Thoracic aorta (tissue), 2 donors: ENCODE measurements around the gene HOXC6. TPM values are rescaled to one million over a fixed set of nuclear protein-coding genes. Genes with fewer than 3 reads are reported as not detected.

ENCODE experiments used
- ATAC-seq: fragments of 150-250 bp; one replicate; pipeline ENCODE4 v1.8.0; 2017; ENCODE audit warnings: low read depth; ENCODE audit not compliant: insufficient number of reproducible peaks, low FRiP score
- DNase-seq: peaks from one replicate; pipeline ENCODE4 v3.0.0-alpha.2; 2020; ENCODE audit warnings: low spot score
- H3K27ac ChIP-seq, 2 donors: fragments of 200-600 bp; sonication (generic); 1 replicate in 1 of 2; 2 replicates in 1 of 2; pipeline ENCODE4 v1.5.1; 2016; ENCODE audit warnings: mild to moderate bottlenecking in 2 of 2, moderate library complexity in 2 of 2
- H3K27me3 ChIP-seq: fragments of 200-600 bp; sonication (generic); replicated peaks from 2 replicates; pipeline ENCODE4 v1.6.0; 2016; ENCODE audit warnings: mild to moderate bottlenecking; ENCODE audit not compliant: insufficient read depth
- H3K36me3 ChIP-seq: fragments of 200-600 bp; sonication (generic); one replicate; pipeline ENCODE4 v1.5.1; 2016
- H3K4me1 ChIP-seq, 2 donors: fragments of 200-600 bp; sonication (generic); 1 replicate in 1 of 2; 2 replicates in 1 of 2; pipeline versions ENCODE4 v1.5.1 to v1.6.0; 2016; ENCODE audit warnings: low read depth in 2 of 2, mild to moderate bottlenecking in 1 of 2; ENCODE audit not compliant: control insufficient read depth in 1 of 2
- H3K4me3 ChIP-seq: fragments of 200-600 bp; sonication (generic); 2 replicates; pipeline ENCODE4 v1.5.1; 2016; ENCODE audit warnings: mild to moderate bottlenecking
- H3K9me3 ChIP-seq: fragments of 200-600 bp; sonication (generic); 2 replicates; pipeline ENCODE4 v1.5.1; 2016
- total RNA-seq, 2 donors: library from RNA; depleted of rRNA; stranded (reverse); fragments of >200 nt; gene quantifications; one replicate each; pipeline versions ENCODE4 v1.1.0 to v1.2.3, GENCODE V29; 2016
- TF ChIP-seq, protein P1 (sequence below): fragments of 200-600 bp; sonication (generic); IDR thresholded peaks from one replicate; pipeline ENCODE4 v1.5.1; 2019; ENCODE audit warnings: antibody characterized with exemption

Gene HOXC6
- total RNA-seq, 2 donors from 2014 or later, result not detected

DNA sequence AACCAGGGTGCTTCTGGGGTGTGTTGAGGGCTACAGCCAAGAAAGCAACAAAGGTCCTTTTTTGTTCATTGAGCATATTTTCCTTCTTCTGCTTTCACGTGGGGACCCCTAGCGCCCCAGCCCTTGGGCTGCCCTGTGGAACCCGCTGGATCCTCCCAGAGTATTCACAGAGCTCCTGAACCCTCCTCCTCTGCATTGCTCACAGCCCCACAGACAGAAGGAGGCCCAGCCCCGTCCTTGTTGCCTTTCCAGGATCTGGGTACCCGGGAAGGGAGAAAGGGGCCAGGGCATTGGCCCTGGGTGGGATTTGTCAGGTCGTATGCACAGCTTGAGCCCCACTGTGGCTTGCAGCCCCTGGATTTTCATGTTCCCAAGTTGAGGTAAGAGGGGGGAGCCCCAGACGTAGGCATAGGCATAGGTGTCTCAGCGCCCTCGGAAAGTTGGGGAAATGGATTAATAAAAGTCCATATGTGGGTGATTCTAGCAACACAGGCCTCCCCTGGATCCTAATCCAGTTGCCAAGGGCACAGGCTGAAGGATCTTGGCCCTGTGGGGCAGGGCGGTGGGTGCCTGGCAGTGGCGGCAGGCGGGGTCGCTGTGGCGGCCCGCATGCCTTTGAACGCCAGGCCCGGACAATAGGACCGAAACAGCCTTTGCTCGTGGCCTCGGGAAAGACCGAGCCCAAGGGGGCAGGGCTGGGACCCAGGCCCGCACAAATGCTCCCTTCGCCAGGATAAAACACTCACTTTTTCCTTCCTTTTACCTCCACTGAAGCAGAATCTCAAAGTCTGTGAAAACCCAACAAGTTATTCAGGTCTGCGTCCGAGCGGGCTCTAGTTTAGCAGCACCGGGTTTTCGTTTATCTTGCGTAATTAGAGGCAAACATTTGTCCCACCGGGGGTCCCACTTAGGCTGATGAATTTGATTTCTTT lies 46.3 kb upstream of the HOXC6 start:
- H3K36me3 ChIP-seq, result no peaks in the 10 kb centered on the region
- no peak overlapping the region for H3K27ac ChIP-seq
- H3K4me1 ChIP-seq, result peaks cover 15 to 18% of the 10 kb centered on the region in 2 donors
- TF ChIP-seq, protein P1, sequence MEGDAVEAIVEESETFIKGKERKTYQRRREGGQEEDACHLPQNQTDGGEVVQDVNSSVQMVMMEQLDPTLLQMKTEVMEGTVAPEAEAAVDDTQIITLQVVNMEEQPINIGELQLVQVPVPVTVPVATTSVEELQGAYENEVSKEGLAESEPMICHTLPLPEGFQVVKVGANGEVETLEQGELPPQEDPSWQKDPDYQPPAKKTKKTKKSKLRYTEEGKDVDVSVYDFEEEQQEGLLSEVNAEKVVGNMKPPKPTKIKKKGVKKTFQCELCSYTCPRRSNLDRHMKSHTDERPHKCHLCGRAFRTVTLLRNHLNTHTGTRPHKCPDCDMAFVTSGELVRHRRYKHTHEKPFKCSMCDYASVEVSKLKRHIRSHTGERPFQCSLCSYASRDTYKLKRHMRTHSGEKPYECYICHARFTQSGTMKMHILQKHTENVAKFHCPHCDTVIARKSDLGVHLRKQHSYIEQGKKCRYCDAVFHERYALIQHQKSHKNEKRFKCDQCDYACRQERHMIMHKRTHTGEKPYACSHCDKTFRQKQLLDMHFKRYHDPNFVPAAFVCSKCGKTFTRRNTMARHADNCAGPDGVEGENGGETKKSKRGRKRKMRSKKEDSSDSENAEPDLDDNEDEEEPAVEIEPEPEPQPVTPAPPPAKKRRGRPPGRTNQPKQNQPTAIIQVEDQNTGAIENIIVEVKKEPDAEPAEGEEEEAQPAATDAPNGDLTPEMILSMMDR, result no peak
- no peak for ATAC-seq
- no peaks in the 10 kb centered on the region for H3K9me3 ChIP-seq
- DNase-seq, result no peak
- H3K4me3 ChIP-seq, result no peak overlapping the region
- H3K27me3 ChIP-seq, result peaks cover 46% of the 10 kb centered on the region

DNA sequence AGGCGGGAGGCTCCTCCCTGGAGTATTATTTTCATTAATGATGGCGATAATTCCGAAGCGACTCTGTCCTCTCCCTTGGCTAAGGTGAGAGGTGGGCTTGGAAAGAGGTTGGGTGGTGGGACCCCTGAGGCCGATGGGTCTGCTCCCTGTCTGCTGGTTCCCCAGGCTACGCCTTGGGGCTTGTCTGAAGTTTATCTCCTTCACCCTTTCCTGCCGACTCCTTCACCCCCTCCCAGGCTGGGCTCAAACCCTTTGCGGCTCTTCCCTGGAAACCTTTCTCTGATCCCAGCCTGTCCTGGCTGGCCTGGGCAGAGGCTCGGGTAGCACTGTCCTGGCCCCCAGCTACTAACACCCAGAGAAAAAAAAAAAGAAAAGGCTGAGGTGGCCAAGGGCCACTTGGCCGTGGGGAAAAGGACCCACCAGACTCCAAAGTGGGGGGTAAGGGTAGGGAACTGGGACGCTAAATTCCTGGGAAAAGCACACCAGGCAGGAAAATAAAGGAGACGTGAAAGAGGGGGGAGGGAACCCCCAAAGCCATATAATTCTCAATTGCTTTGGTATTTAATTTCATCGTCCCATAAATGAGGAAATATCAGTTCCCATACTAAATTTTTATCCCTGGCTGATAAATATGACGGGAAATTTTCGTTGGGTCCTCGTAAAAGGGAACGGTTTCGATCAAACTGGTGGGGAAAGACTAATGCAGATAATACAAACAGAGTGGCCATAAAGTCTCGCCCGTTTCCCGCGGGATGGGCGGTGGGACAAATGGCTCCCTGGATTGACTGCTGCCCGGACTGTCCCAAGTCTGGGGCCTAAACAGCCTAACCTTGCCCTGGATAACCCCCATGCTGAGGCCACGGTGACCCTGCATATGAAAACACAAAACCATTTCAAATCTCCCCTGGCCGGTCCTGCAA lies 45.3 kb upstream of the HOXC6 start:
- peaks cover 15 to 18% of the 10 kb centered on the region in 2 donors for H3K4me1 ChIP-seq
- peaks cover 45% of the 10 kb centered on the region for H3K27me3 ChIP-seq
- H3K36me3 ChIP-seq, result no peaks in the 10 kb centered on the region
- DNase-seq (no peak), ATAC-seq (no peak)
- H3K9me3 ChIP-seq, result no peaks in the 10 kb centered on the region
- H3K27ac ChIP-seq, result no peak overlapping the region
- TF ChIP-seq, protein P1, result no peak
- H3K4me3 ChIP-seq, result no peak overlapping the region

DNA sequence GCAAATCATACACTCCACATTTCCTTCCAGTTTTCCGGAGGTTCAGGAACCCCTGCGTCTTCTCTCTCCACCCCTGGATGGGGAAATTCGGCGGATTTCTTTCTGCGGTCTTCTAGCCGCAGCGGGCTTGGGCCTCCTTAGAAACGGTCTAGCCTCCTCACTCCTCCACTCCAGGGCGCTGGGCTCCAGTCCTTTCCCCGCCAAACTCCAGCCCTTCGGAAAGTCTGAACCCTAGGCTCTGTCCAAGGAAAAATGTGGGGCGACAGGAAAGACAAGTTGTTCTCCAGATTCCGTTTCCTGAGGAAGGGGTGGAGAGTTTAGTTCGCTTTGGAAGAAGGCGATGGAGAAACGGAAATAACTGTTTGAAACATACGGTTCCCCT lies 44.7 kb upstream of the HOXC6 start:
- no peak overlapping the region for H3K4me3 ChIP-seq
- no peaks in the 10 kb centered on the region for H3K36me3 ChIP-seq
- H3K27ac ChIP-seq, result no peak overlapping the region
- DNase-seq (no peak), ATAC-seq (no peak)
- peaks cover 15 to 18% of the 10 kb centered on the region in 2 donors for H3K4me1 ChIP-seq
- H3K9me3 ChIP-seq, result no peaks in the 10 kb centered on the region
- TF ChIP-seq, protein P1, result no peak
- peaks cover 50% of the 10 kb centered on the region for H3K27me3 ChIP-seq

DNA sequence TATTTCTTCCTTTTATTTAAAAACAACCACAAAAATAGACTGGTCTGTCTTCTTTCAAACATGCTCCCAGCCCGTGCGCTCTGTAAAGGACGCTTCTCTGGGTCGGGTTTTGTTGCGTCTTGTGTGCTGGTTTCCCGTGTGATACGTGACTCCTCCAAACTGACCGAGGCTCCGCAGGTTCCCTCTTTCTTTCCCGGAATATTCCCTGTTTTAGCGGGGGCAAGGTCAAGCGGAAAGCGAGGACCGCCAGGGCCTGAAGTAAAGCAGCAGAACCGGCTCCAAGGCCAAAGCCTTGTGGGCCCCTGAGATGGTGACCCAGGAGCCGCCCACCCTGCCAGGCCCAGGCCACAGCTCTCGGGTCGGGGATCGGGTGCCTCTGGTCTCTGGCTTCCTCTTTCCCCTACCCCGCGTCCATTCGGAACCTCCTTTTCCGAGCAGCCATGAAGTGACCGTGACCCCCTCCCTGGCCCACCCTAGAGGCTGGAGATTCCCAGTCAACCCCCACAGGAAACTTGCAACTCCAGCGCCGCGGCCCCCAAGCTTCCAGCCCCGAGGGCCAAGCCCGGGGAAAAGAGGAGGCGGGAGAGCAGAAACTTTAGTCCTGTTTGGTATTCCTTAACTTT lies 44.2 kb upstream of the HOXC6 start:
- no peak overlapping the region for H3K27ac ChIP-seq
- DNase-seq, result no peak
- no peaks in the 10 kb centered on the region for H3K36me3 ChIP-seq
- no peak overlapping the region for H3K4me3 ChIP-seq
- TF ChIP-seq, protein P1, result no peak
- H3K4me1 ChIP-seq, result peaks cover 15 to 19% of the 10 kb centered on the region in 2 donors
- H3K9me3 ChIP-seq, result no peaks in the 10 kb centered on the region
- no peak for ATAC-seq
- H3K27me3 ChIP-seq, result peaks cover 55% of the 10 kb centered on the region
